Smooth muscle cell (in vitro differentiated cells): ENCODE data around the gene SOS2. TPM values are rescaled to one million over a fixed set of nuclear protein-coding genes. Genes with fewer than 3 reads are reported as not detected.

Source experiments
- DNase-seq: peaks from one replicate; lab custom pipeline; 2025; ENCODE audit not compliant: unreplicated experiment; lab: John Stamatoyannopoulos, UW
- H2AFZ ChIP-seq: fragments of 200-600 bp; sonication (generic); 2 replicates; pipeline ENCODE4 v1.6.0; 2016; ENCODE audit warnings: antibody characterized with exemption, low read depth, mild to moderate bottlenecking
- H3F3A ChIP-seq: fragments of 200-600 bp; sonication (generic); 2 replicates; pipeline ENCODE4 v1.6.0; 2017; ENCODE audit warnings: antibody characterized with exemption, low read depth
- H3K27ac ChIP-seq: fragments of 200-600 bp; sonication (generic); 2 replicates; pipeline ENCODE4 v1.5.1; 2016; ENCODE audit warnings: low read depth, mild to moderate bottlenecking
- H3K27me3 ChIP-seq: fragments of 200-600 bp; sonication (generic); 2 replicates; pipeline ENCODE4 v1.6.1; 2016; ENCODE audit warnings: low read depth, mild to moderate bottlenecking
- H3K36me3 ChIP-seq: fragments of 200-600 bp; sonication (generic); 2 replicates; pipeline ENCODE4 v1.5.1; 2016; ENCODE audit warnings: low read depth
- H3K4me1 ChIP-seq: fragments of 200-600 bp; sonication (generic); 2 replicates; pipeline ENCODE4 v1.5.1; 2016; ENCODE audit warnings: low read depth
- H3K4me2 ChIP-seq: fragments of 200-600 bp; sonication (generic); 2 replicates; pipeline ENCODE4 v1.6.0; 2016; ENCODE audit warnings: mild to moderate bottlenecking
- H3K4me3 ChIP-seq: fragments of 200-600 bp; sonication (generic); 2 replicates; pipeline ENCODE4 v1.5.1; 2016; ENCODE audit warnings: mild to moderate bottlenecking
- H3K79me2 ChIP-seq: fragments of 200-600 bp; sonication (generic); 2 replicates; pipeline ENCODE4 v1.6.0; 2016; ENCODE audit warnings: low read depth, mild to moderate bottlenecking
- H3K9ac ChIP-seq: fragments of 200-600 bp; sonication (generic); 2 replicates; pipeline ENCODE4 v1.6.0; 2016; ENCODE audit warnings: low read depth
- H3K9me3 ChIP-seq: fragments of 200-600 bp; sonication (generic); replicated peaks from 2 replicates; pipeline ENCODE4 v1.5.1; 2016; ENCODE audit warnings: low read depth
- H4K20me1 ChIP-seq: fragments of 200-600 bp; sonication (generic); 2 replicates; pipeline ENCODE4 v1.6.0; 2016; ENCODE audit warnings: low read depth
- WGBS: methylation state at CpG from one replicate; pipeline ENCODE4 v1.1.7; 2016; ENCODE audit warnings: low lambda C conversion rate; 5-methylcytosine and 5-hydroxymethylcytosine counted together
- polyA plus RNA-seq: library from polyadenylated mRNA; unstranded; fragments of >200 nt; fragmentation: Nextera tagmentation; extraction: Ambion mirVana; gene quantifications from 2 replicates; pipeline ENCODE4 v1.2.1, GENCODE V29; 2016
- total RNA-seq: library from RNA; depleted of rRNA; stranded (reverse); fragments of >200 nt; gene quantifications from 2 replicates; pipeline ENCODE4 v1.2.3, GENCODE V29; 2014
- TF ChIP-seq, protein P1 (sequence below): fragments of 200-600 bp; sonication (generic); IDR thresholded peaks from 2 replicates; pipeline ENCODE4 v1.5.1; 2017; ENCODE audit warnings: borderline replicate concordance, mild to moderate bottlenecking, antibody characterized with exemption; ENCODE audit not compliant: insufficient read depth, poor library complexity, severe bottlenecking

SOS2 gene
- total and polyA plus RNA-seq, 2 experiments from 2014 or later: 16.0 to 37.5 TPM

DNA sequence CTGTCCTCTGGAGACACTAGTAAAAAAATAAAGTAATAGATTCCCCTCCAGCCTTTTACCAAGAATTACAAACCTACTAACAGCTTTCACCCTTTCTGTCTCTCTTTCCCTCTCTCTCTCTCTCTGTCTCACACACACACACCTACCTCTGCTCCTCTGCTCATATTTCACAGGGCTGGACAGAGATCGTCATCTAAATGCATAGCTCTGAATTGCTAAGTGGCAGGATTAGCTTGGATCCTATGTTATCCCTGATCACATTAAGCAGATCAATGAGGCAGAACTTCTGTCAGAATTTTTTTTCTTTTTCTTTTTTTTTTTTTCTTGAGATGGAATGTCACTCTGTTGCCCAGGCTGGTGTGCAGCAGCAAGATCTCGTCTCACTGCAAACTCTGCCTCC lies 137.9 kb downstream of the SOS2 start:
- Histone ChIP-seq H3K27me3 (no peaks in the 10 kb centered on the region), H2AFZ (no peak overlapping the region), H3K9me3 (no peaks in the 10 kb centered on the region), H3F3A (no peaks in the 10 kb centered on the region), H3K27ac (no peak overlapping the region), H3K36me3 (no peaks in the 10 kb centered on the region), H3K4me3 (no peak overlapping the region), H3K79me2 (no peaks in the 10 kb centered on the region), H3K4me2 (no peak overlapping the region), H3K4me1 (no peaks in the 10 kb centered on the region), H3K9ac (no peak overlapping the region), H4K20me1 (no peaks in the 10 kb centered on the region)
- no peak for DNase-seq
- 35% methylated on average over 2 of the region's 2 CpGs for WGBS
- TF ChIP-seq, protein P1, sequence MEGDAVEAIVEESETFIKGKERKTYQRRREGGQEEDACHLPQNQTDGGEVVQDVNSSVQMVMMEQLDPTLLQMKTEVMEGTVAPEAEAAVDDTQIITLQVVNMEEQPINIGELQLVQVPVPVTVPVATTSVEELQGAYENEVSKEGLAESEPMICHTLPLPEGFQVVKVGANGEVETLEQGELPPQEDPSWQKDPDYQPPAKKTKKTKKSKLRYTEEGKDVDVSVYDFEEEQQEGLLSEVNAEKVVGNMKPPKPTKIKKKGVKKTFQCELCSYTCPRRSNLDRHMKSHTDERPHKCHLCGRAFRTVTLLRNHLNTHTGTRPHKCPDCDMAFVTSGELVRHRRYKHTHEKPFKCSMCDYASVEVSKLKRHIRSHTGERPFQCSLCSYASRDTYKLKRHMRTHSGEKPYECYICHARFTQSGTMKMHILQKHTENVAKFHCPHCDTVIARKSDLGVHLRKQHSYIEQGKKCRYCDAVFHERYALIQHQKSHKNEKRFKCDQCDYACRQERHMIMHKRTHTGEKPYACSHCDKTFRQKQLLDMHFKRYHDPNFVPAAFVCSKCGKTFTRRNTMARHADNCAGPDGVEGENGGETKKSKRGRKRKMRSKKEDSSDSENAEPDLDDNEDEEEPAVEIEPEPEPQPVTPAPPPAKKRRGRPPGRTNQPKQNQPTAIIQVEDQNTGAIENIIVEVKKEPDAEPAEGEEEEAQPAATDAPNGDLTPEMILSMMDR: no peak

DNA sequence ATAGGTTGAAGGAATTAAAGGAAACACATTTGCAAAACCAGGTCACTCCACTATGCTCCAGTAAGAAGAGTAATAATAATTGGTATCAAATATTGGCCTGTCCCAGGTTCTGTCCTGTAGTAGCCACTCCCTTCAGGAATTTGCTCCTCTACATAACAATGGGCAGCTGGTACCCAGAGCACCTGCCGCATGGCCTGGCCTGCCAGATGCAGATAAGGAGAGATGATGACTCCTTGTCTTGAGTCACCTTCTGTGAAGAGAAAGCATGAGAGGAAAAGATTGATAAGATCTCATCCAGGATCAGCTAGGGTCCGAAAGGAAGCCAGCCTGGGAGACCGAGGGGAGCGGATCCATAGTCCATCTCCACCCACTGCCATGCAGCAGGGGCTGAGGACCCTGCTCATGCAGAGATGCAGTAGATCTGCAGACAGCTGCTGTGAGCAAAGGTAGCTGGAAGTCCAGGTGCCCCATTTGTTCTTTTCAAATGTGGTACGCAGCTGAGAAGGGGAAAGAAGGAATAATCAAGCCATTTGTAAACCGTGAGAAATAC lies 139.3 kb downstream of the SOS2 start:
- Histone ChIP-seq H4K20me1 (no peaks in the 10 kb centered on the region), H3K4me3 (no peak overlapping the region), H3F3A (no peaks in the 10 kb centered on the region), H3K79me2 (no peaks in the 10 kb centered on the region), H3K27ac (no peak overlapping the region), H3K27me3 (no peaks in the 10 kb centered on the region), H3K9me3 (no peaks in the 10 kb centered on the region), H3K9ac (no peak overlapping the region), H3K36me3 (no peaks in the 10 kb centered on the region), H2AFZ (no peak overlapping the region), H3K4me1 (no peaks in the 10 kb centered on the region), H3K4me2 (no peak overlapping the region)
- TF ChIP-seq, protein P1: no peak
- DNase-seq: no peak
- WGBS: 84% methylated on average over 6 of the region's 6 CpGs

DNA sequence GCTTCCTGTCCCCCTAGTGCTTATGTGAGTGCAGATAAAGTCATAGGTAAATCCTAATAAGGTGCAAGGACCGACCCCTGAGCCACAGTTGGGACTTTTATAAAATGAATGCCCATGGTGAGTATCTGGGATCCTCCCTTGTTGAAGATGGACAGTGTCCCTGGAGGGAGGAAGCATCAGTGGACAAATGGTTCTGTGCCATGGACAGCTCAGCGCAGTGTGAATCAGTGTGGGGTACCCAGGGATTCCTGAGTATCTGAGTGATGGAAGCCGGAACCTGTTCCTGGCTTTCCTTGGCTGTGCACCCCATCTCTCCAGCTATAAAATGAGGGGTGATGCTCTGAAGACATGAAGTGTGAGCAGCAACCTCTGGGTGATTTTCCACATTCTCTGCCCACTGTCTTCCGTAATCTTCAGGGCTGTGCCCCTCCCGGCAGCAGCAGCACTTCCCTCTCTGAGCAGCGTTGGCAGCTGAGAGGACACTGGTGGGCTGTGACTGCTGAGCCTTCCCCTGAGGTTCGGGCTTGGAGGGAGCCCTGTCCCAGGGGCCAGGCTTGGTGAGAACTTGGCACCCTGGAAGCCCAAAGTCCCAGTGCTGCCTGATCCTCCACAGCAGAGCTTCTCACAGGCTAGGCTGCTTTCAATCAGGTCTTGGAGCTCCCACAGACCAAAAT lies 140.0 kb downstream of the SOS2 start:
- no peak overlapping the region for H3K27ac ChIP-seq
- 92% methylated on average over 7 of the region's 7 CpGs for WGBS
- no peaks in the 10 kb centered on the region for H3K27me3 ChIP-seq
- TF ChIP-seq, protein P1: no peak
- H3F3A ChIP-seq: peaks cover 3% of the 10 kb centered on the region
- no peaks in the 10 kb centered on the region for H3K9me3 ChIP-seq
- H2AFZ ChIP-seq: no peak overlapping the region
- H3K4me3 ChIP-seq: no peak overlapping the region
- H3K4me2 ChIP-seq: no peak overlapping the region
- H3K9ac ChIP-seq: no peak overlapping the region
- no peaks in the 10 kb centered on the region for H3K79me2 ChIP-seq
- no peaks in the 10 kb centered on the region for H3K36me3 ChIP-seq
- H3K4me1 ChIP-seq: no peaks in the 10 kb centered on the region
- DNase-seq: no peak
- H4K20me1 ChIP-seq: no peaks in the 10 kb centered on the region

DNA sequence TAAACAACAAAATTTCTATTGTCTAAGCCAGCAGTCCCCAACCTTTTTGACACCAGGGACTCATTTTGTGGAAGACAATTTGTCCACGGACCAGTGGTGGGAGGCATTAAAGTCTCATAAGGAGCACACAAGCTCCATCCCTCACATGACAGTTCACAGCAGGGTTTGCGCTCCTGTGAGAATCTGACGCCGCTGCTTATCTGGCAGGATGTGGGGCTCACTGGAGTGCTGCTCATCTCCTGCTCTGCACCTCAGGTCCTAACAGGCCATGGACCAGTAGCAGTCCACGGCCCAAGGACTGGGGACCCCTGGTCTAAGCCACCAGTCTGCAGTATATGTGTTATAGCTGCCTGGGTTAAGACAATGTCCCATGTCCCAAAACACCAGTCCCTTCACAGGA lies 142.2 kb downstream of the SOS2 start:
- Histone ChIP-seq H3K27ac (no peak overlapping the region), H3K36me3 (no peaks in the 10 kb centered on the region), H3K4me2 (no peak overlapping the region), H3K4me1 (no peaks in the 10 kb centered on the region), H3K9me3 (no peaks in the 10 kb centered on the region), H3K27me3 (no peaks in the 10 kb centered on the region), H3K9ac (no peak overlapping the region), H4K20me1 (no peaks in the 10 kb centered on the region), H3K4me3 (no peak overlapping the region), H3F3A (peaks cover 6% of the 10 kb centered on the region), H2AFZ (no peak overlapping the region), H3K79me2 (no peaks in the 10 kb centered on the region)
- WGBS: 92% methylated on average over 5 of the region's 5 CpGs
- no peak for DNase-seq
- TF ChIP-seq, protein P1: no peak
